Measurements from ENCODE around the gene RBFA.

- TF ChIP-seq CTCF (conservative IDR thresholded peaks at IDR 0.05 in 1 of 2, IDR thresholded peaks at IDR 0.05 in 1 of 2; ENCODE audit: extremely low read depth in 1 of 2, insufficient read depth in 1 of 2, low read depth in 1 of 2, low read length in 2 of 2) = no peak
- no peak for TF ChIP-seq EZH2 (IDR thresholded peaks at IDR 0.05; ENCODE audit: borderline replicate concordance, low read length)
These were observed 695 bp downstream of the RBFA start for GRCh38 chr18:80034852-80035406.

Data from mammary epithelial cell (primary cell).